OCI-LY1 (cell line): ENCODE data around the gene ANKRD60.

ENCODE experiments used
- H2AFZ ChIP-seq: fragments of 200-600 bp; sonication (generic), shearing (Covaris generic); 2 replicates; pipeline ENCODE4 v1.6.0; 2014; ENCODE audit warnings: antibody characterized with exemption, mild to moderate bottlenecking, low read length
- H3F3A ChIP-seq: fragments of 200-600 bp; sonication (generic), shearing (Covaris generic); 2 replicates; pipeline ENCODE4 v1.6.0; 2014; ENCODE audit warnings: mild to moderate bottlenecking, antibody characterized with exemption, low read length, moderate library complexity; ENCODE audit not compliant: insufficient read depth
- H3K27ac ChIP-seq: fragments of 200-600 bp; sonication (generic); 2 replicates; pipeline ENCODE4 v1.5.1; 2014; ENCODE audit warnings: low read length, mixed run types, mild to moderate bottlenecking, low read depth; ENCODE audit not compliant: poor library complexity, severe bottlenecking
- H3K27me3 ChIP-seq: fragments of 200-600 bp; sonication (generic); 2 replicates; pipeline ENCODE4 v1.6.0; 2014; ENCODE audit warnings: antibody characterized with exemption, mild to moderate bottlenecking, low read length, moderate library complexity; ENCODE audit not compliant: insufficient read depth
- H3K36me3 ChIP-seq: fragments of 200-600 bp; sonication (generic); 2 replicates; pipeline ENCODE4 v1.6.1; 2014; ENCODE audit warnings: mild to moderate bottlenecking, antibody characterized with exemption, low read length, moderate library complexity, mixed read lengths; ENCODE audit not compliant: insufficient read depth
- H3K4me1 ChIP-seq: fragments of 200-600 bp; sonication (generic); 2 replicates; pipeline ENCODE4 v1.5.1; 2014; ENCODE audit warnings: mild to moderate bottlenecking, low read length, moderate library complexity; ENCODE audit not compliant: insufficient read depth, severe bottlenecking
- H3K4me2 ChIP-seq: fragments of 200-600 bp; sonication (generic), shearing (Covaris generic); 2 replicates; pipeline ENCODE4 v1.6.1; 2014; ENCODE audit warnings: low read length
- H3K4me3 ChIP-seq: fragments of 200-600 bp; sonication (generic); 2 replicates; pipeline ENCODE4 v1.5.1; 2014; ENCODE audit warnings: low read length, low read depth, mild to moderate bottlenecking, mixed read lengths; ENCODE audit not compliant: poor library complexity, severe bottlenecking
- H3K79me2 ChIP-seq: fragments of 200-600 bp; shearing (Covaris generic); 2 replicates; pipeline ENCODE4 v1.6.1; 2016; ENCODE audit warnings: mixed run types, low read length, mixed read lengths; ENCODE audit not compliant: insufficient read depth
- H3K9ac ChIP-seq: fragments of 200-600 bp; sonication (generic), shearing (Covaris generic); 2 replicates; pipeline ENCODE4 v1.6.1; 2014; ENCODE audit warnings: mild to moderate bottlenecking, low read length, mixed read lengths
- H3K9me2 ChIP-seq: fragments of 200-600 bp; sonication (generic), shearing (Covaris generic); 2 replicates; pipeline ENCODE4 v1.6.1; 2014; ENCODE audit warnings: low read depth, mild to moderate bottlenecking, low read length, mixed read lengths
- H3K9me3 ChIP-seq: fragments of 200-600 bp; shearing (Covaris generic); 2 replicates; pipeline ENCODE4 v1.6.1; 2014; ENCODE audit warnings: low read length, mixed read lengths
- H4K20me1 ChIP-seq: fragments of 200-600 bp; sonication (generic), shearing (Covaris generic); 2 replicates; pipeline ENCODE4 v1.6.0; 2016; ENCODE audit warnings: mild to moderate bottlenecking, low read length; ENCODE audit not compliant: insufficient read depth
- CTCF ChIP-seq: fragments of 200-600 bp; sonication (generic), shearing (Covaris generic); IDR thresholded peaks from 2 replicates; pipeline ENCODE4 v1.5.1; 2017; ENCODE audit warnings: mild to moderate bottlenecking, antibody characterized with exemption, low read length, moderate library complexity, mixed read lengths
- EZH2 ChIP-seq: fragments of 200-600 bp; sonication (generic), shearing (Covaris generic); IDR thresholded peaks from 2 replicates; pipeline ENCODE4 v1.8.0; 2017; ENCODE audit warnings: borderline replicate concordance, mixed run types, mild to moderate bottlenecking, antibody characterized with exemption, low read length, moderate library complexity, mixed read lengths

Gene ANKRD60

GRCh38 chr20:58222446-58222845 lies 6.0 kb downstream of the ANKRD60 start:
- no peaks in the 10 kb centered on the region for H3K79me2 ChIP-seq
- H3K4me1 ChIP-seq = no peaks in the 10 kb centered on the region
- TF ChIP-seq EZH2 (no peak), CTCF (no peak)

GRCh38 chr20:58219342-58219700 lies 9.1 kb downstream of the ANKRD60 start:
- Histone ChIP-seq H3K9me3 (no peaks in the 10 kb centered on the region), H2AFZ (no peak overlapping the region), H4K20me1 (no peaks in the 10 kb centered on the region), H3K4me1 (no peaks in the 10 kb centered on the region), H3K36me3 (no peaks in the 10 kb centered on the region), H3K79me2 (no peaks in the 10 kb centered on the region), H3F3A (no peaks in the 10 kb centered on the region), H3K27me3 (peaks cover 17% of the 10 kb centered on the region), H3K4me2 (no peak overlapping the region), H3K27ac (no peak overlapping the region), H3K9me2 (no peaks in the 10 kb centered on the region), H3K4me3 (no peak overlapping the region), H3K9ac (no peak overlapping the region)
- TF ChIP-seq CTCF (no peak), EZH2 (no peak)

More at GRCh38 chr20:58222446-58222845, 6.0 kb downstream of the ANKRD60 start:
- Histone ChIP-seq H3K4me2 (no peak overlapping the region), H3K36me3 (no peaks in the 10 kb centered on the region), H4K20me1 (no peaks in the 10 kb centered on the region), H3K9ac (no peak overlapping the region), H3F3A (no peaks in the 10 kb centered on the region), H3K9me3 (no peaks in the 10 kb centered on the region), H2AFZ (no peak overlapping the region), H3K27me3 (peaks cover 17% of the 10 kb centered on the region), H3K4me3 (no peak overlapping the region), H3K9me2 (no peaks in the 10 kb centered on the region), H3K27ac (no peak overlapping the region)

GRCh38 chr20:58218665-58219341 lies 9.7 kb downstream of the ANKRD60 start:
- Histone ChIP-seq H3K79me2 (no peaks in the 10 kb centered on the region), H3K4me3 (no peak overlapping the region), H3K4me2 (no peak overlapping the region), H3K9me3 (no peaks in the 10 kb centered on the region), H3K4me1 (no peaks in the 10 kb centered on the region), H3K9ac (no peak overlapping the region), H2AFZ (no peak overlapping the region), H3F3A (no peaks in the 10 kb centered on the region), H3K36me3 (no peaks in the 10 kb centered on the region), H3K27me3 (peaks cover 17% of the 10 kb centered on the region), H3K27ac (no peak overlapping the region), H3K9me2 (no peaks in the 10 kb centered on the region), H4K20me1 (no peaks in the 10 kb centered on the region)
- TF ChIP-seq EZH2 = no peak
- TF ChIP-seq CTCF = no peak
